ENCODE measurements around the gene CASK. TPM values are rescaled to one million over a fixed set of nuclear protein-coding genes. Genes with fewer than 3 reads are reported as not detected.

CASK gene
- total RNA-seq, 2 donors from 2014 or later, result 90.8 to 107 TPM

DNA sequence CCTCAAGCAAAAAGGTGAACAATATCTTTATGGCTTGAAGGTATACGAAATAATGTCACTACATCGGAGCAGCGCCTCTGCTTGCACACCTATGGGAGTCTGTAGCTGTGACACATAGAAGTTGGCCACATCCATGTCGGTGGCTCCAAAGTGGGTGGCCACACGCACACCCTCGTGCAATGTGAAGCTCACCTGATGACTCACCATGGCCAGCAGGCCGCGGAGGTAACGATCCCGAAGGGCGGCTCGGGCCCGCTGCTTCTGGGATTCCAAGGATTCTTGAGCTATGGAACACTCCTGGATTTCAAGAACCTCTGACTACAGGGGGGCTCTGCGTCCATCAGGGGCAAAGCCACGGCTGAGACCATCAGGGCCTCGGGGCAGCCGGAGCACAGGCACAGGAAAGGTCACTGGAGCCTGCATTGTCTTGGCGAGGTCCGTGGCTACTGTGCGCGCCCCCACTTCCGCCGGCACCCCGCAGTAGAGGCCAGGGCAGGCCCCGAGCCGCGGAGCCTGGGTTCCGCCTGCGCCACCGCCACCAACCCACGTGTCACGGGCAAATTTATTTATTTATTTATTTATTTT is 451.0 kb downstream of the CASK start:
- Histone ChIP-seq H3K4me3 (no peak overlapping the region), H3K27me3 (no peaks in the 10 kb centered on the region), H3K4me1 (no peaks in the 10 kb centered on the region), H3K36me3 (no peaks in the 10 kb centered on the region), H3K9ac (ENCODE audit: low read depth in 2 of 2, low read length in 2 of 2) (no peak overlapping the region), H3K9me3 (no peaks in the 10 kb centered on the region), H3K27ac (no peak overlapping the region)
- TF ChIP-seq, protein P1, sequence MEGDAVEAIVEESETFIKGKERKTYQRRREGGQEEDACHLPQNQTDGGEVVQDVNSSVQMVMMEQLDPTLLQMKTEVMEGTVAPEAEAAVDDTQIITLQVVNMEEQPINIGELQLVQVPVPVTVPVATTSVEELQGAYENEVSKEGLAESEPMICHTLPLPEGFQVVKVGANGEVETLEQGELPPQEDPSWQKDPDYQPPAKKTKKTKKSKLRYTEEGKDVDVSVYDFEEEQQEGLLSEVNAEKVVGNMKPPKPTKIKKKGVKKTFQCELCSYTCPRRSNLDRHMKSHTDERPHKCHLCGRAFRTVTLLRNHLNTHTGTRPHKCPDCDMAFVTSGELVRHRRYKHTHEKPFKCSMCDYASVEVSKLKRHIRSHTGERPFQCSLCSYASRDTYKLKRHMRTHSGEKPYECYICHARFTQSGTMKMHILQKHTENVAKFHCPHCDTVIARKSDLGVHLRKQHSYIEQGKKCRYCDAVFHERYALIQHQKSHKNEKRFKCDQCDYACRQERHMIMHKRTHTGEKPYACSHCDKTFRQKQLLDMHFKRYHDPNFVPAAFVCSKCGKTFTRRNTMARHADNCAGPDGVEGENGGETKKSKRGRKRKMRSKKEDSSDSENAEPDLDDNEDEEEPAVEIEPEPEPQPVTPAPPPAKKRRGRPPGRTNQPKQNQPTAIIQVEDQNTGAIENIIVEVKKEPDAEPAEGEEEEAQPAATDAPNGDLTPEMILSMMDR (IDR thresholded peaks at IDR 0.05), result no peak
- DNase-seq, result no peak
- intact Hi-C loops (cut with DNase I), result no loop called here

DNA sequence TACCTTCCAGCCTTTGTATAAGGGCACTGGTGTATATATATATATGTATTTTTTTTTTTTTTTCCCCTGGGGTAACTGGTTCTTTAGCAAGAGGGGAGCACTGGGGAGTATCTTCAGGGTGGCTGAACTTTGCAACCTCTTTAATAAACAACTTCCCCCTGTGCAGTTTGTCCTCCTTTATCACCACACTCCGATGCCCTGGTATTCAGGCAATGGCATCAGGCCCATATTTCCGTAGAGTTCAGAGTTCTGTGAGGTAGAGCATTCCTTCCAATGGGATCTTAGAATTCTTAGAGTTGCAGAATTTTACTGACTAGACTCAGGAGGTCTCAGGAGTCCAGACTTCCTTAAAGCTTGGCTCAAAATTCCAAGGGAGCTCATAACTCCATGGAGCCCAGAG is 451.6 kb downstream of the CASK start:
- no peaks in the 10 kb centered on the region for H3K4me1 ChIP-seq
- TF ChIP-seq, protein P1 (IDR thresholded peaks at IDR 0.05), result no peak
- H3K9ac ChIP-seq (ENCODE audit: low read depth in 2 of 2, low read length in 2 of 2), result no peak overlapping the region
- no peaks in the 10 kb centered on the region for H3K36me3 ChIP-seq
- intact Hi-C loops (cut with DNase I), result no loop called here
- no peak for DNase-seq
- no peak overlapping the region for H3K27ac ChIP-seq
- no peak overlapping the region for H3K4me3 ChIP-seq
- H3K9me3 ChIP-seq, result no peaks in the 10 kb centered on the region
- H3K27me3 ChIP-seq, result no peaks in the 10 kb centered on the region

DNA sequence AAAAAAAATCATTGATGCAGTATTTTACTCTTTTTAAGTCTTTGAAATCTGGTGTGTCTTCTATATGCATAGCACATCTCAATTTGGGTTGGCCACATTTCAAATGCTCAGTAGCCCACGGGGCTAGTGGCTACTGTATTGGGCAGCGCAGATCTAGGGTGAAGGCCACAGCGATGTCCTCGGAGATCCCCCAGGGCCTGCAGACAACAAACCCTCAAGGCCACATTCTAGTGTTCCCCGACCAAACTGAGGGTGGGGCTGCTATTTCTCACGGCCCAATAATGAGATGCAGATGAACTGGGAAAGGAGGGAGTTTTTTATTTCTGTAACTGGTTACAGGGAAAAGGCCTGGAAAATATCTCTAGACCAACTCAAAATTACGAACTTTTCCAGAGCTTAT is 452.6 kb downstream of the CASK start:
- H3K27ac ChIP-seq, result no peak overlapping the region

DNA sequence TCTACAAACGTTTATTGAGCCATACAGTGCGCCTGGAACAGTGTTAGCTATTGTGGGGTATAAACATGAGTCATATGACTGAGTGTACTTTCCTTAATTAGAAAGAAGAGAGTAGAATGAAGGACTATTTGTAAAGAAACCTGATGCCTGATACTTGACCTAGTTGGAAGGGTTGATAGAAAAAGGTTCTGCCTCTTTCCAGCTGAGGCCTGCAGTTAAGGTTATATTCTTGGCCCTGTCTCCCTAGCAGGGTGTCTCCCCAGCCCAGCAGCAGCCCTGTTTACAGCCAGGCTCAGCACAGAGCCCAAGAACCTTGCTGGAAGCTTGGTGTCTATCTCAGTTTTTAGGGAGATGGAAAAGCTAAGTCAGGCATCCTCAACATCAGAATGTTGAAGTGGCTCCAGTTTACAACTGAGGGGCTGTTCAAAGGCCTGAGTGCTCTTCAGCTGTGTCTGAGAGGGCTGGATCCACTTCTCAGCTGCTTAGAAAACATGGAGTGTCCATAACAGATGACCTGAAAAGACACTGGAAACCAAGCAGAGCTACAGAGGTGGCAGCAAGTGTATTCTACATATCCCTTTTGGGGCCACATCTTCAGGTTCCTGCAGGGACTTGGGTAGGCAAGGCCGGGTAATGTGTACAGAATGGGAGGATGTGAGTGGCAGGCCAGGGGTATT is 454.6 kb downstream of the CASK start:
- Histone ChIP-seq H3K27me3 (no peaks in the 10 kb centered on the region), H3K27ac (no peak overlapping the region), H3K4me3 (no peak overlapping the region), H3K36me3 (no peaks in the 10 kb centered on the region), H3K9ac (ENCODE audit: low read depth in 2 of 2, low read length in 2 of 2) (no peak overlapping the region), H3K9me3 (no peaks in the 10 kb centered on the region), H3K4me1 (no peaks in the 10 kb centered on the region)
- intact Hi-C loops (cut with DNase I), result no loop called here
- no peak for DNase-seq
- TF ChIP-seq, protein P1 (IDR thresholded peaks at IDR 0.05), result no peak

More for the DNA sequence above, 452.6 kb downstream of the CASK start:
- no peaks in the 10 kb centered on the region for H3K27me3 ChIP-seq
- intact Hi-C loops (cut with DNase I), result no loop called here
- no peaks in the 10 kb centered on the region for H3K4me1 ChIP-seq
- no peak overlapping the region for H3K4me3 ChIP-seq
- H3K36me3 ChIP-seq, result no peaks in the 10 kb centered on the region
- no peaks in the 10 kb centered on the region for H3K9me3 ChIP-seq
- H3K9ac ChIP-seq (ENCODE audit: low read depth in 2 of 2, low read length in 2 of 2), result no peak overlapping the region
- TF ChIP-seq, protein P1 (IDR thresholded peaks at IDR 0.05), result no peak
- no peak for DNase-seq

Other genes with a start within 250 kb of the CASK start
- 1 to 10 TPM; 2.3 to 4.7 TPM for gene GPR34, start 234.6 kb downstream of the CASK start, total RNA-seq
- gene GPR82, start 199.4 kb downstream of the CASK start, total RNA-seq, result under 1 TPM; 0.20 to 0.56 TPM